ENCODE measurements around the gene GCNA. TPM values are rescaled to one million over a fixed set of nuclear protein-coding genes. Genes with fewer than 3 reads are reported as not detected.

GCNA gene
- total RNA-seq, 2 experiments from 2014 or later = 2.1 to 4.2 TPM

DNA sequence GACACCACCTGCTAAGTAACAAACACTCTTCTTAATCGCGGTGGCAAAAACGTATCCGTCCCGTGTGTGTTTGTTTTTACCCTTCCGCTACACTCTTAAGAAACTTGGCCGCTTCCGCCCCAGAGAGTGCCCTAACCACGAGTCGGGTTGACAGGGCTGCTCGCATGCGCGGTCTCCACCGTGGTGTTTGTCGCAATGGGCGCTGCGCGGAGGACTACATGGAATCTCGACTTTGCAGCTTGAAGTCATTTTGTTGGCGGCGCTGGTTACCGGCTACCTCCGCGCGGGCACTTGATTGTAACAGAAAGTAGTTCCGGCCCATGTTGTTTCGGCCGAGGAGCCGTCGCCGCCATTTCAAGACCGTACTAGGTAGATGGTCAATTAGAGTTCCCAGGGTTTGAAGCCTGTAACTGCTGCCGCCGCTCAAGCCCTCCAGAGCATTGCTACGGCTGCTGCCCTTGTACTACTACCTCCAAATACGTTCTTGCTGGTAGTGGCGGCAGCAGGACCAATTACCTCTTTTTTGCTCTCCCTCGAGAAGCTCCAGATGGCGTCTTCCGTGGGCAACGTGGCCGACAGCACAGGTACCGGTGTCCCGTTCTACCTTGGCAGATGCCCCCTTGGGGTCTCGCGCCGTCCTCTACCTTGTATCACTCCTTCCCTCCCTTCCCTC lies 45.3 kb upstream of the GCNA start, which contains the start of gene OGT:
Gene OGT, plus strand, starts transcription at position 352 of the 673 bp plus-strand sequence. Its CDS starts 196 bp downstream, at position 548.
- Histone ChIP-seq H3K4me1 (ENCODE audit: insufficient read depth, low read length, poor library complexity, severe bottlenecking) (peaks cover 23% of the 10 kb centered on the region), H3K79me2 (ENCODE audit: insufficient read depth, low read depth, low read length) (peaks cover 50% of the 10 kb centered on the region), H4K20me1 (ENCODE audit: insufficient read depth, low read length) (peaks cover 20% of the 10 kb centered on the region), H3K36me3 (ENCODE audit: insufficient read depth, low read length) (peaks cover 36% of the 10 kb centered on the region), H3K9me3 (ENCODE audit: low read length) (no peaks in the 10 kb centered on the region), H3K27ac (ENCODE audit: low read depth, low read length, poor library complexity, severe bottlenecking) (peak within 1 kb of the TSS; percentile 80), H3K4me2 (ENCODE audit: low read length) (peak within 1 kb of the TSS; percentile 94), H3K9me2 (ENCODE audit: insufficient read depth, low read length) (no peaks in the 10 kb centered on the region), H2AFZ (ENCODE audit: low read length) (peak within 1 kb of the TSS; percentile 76), H3K4me3 (ENCODE audit: low read depth, low read length, poor library complexity, severe bottlenecking) (peak within 1 kb of the TSS; percentile 78)
- TF ChIP-seq EZH2phosphoT487 (IDR thresholded peaks at IDR 0.05; ENCODE audit: borderline replicate concordance, low read depth, low read length) = no peak
- TF ChIP-seq, protein P1, sequence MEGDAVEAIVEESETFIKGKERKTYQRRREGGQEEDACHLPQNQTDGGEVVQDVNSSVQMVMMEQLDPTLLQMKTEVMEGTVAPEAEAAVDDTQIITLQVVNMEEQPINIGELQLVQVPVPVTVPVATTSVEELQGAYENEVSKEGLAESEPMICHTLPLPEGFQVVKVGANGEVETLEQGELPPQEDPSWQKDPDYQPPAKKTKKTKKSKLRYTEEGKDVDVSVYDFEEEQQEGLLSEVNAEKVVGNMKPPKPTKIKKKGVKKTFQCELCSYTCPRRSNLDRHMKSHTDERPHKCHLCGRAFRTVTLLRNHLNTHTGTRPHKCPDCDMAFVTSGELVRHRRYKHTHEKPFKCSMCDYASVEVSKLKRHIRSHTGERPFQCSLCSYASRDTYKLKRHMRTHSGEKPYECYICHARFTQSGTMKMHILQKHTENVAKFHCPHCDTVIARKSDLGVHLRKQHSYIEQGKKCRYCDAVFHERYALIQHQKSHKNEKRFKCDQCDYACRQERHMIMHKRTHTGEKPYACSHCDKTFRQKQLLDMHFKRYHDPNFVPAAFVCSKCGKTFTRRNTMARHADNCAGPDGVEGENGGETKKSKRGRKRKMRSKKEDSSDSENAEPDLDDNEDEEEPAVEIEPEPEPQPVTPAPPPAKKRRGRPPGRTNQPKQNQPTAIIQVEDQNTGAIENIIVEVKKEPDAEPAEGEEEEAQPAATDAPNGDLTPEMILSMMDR (conservative IDR thresholded peaks at IDR 0.05; ENCODE audit: low read length) = no peak
- BruUV-seq (replicated peaks) = no TSS peak
- CTCF ChIA-PET (ENCODE audit: unreplicated experiment) = no interaction called here
- POLR2A ChIA-PET = interaction anchor here (0.8 to 1.8 kb wide), 5 partner anchors 9 to 335 kb away, joined by 3 to 5 read pairs (median 4); partner anchors contain the start of gene TAF1
- peak; percentile 98 for DNase-seq (ENCODE audit: low spot score)
- intact Hi-C loops (cut with micrococcal nuclease; ENCODE audit: unreplicated experiment) = loop anchor here (1.0 to 2.0 kb wide), 3 partner anchors 8 to 464 kb away; partner anchors contain the start of genes SNX12 and TAF1

DNA sequence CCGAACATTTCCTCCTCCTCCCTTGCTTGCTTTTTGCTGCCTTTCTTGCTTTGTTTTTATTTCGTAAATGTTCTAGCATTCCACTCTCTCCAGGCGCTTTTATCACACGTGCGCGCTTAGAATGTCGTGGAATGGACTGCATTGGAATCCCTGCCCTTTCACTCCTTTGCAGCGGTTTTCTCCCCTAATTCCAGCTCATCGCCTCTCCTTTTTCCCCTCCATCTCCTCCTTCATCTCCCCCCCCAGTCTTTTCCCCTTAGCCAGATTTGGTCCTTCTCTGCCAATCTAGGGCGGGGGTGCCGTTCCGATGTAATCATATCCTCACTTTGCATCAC lies 44.8 kb upstream of the GCNA start:
- H3K4me2 ChIP-seq (ENCODE audit: low read length) = peak overlapping the region; percentile 94
- H3K9me2 ChIP-seq (ENCODE audit: insufficient read depth, low read length) = no peaks in the 10 kb centered on the region
- POLR2A ChIA-PET = interaction anchor here (0.7 to 1.8 kb wide), 5 partner anchors 9 to 238 kb away, joined by 3 to 5 read pairs (median 3); partner anchors contain the start of gene TAF1
- peak overlapping the region; percentile 78 for H3K4me3 ChIP-seq (ENCODE audit: low read depth, low read length, poor library complexity, severe bottlenecking)
- H3K9me3 ChIP-seq (ENCODE audit: low read length) = no peaks in the 10 kb centered on the region
- peak overlapping the region; percentile 75 for H3K27ac ChIP-seq (ENCODE audit: low read depth, low read length, poor library complexity, severe bottlenecking)
- H2AFZ ChIP-seq (ENCODE audit: low read length) = peak overlapping the region; percentile 42; the same call in 1 of the 2 replicates
- BruUV-seq (replicated peaks) = no TSS peak
- peaks cover 56% of the 10 kb centered on the region for H3K79me2 ChIP-seq (ENCODE audit: insufficient read depth, low read depth, low read length)
- peaks cover 29% of the 10 kb centered on the region for H3K4me1 ChIP-seq (ENCODE audit: insufficient read depth, low read length, poor library complexity, severe bottlenecking)
- DNase-seq (ENCODE audit: low spot score) = peak; percentile 8
- CTCF ChIA-PET (ENCODE audit: unreplicated experiment) = no interaction called here
- TF ChIP-seq EZH2phosphoT487 (IDR thresholded peaks at IDR 0.05; ENCODE audit: borderline replicate concordance, low read depth, low read length) = no peak
- TF ChIP-seq, protein P1 (conservative IDR thresholded peaks at IDR 0.05; ENCODE audit: low read length) = no peak
- peaks cover 20% of the 10 kb centered on the region for H4K20me1 ChIP-seq (ENCODE audit: insufficient read depth, low read length)
- intact Hi-C loops (cut with micrococcal nuclease; ENCODE audit: unreplicated experiment) = loop anchor here (1.0 to 2.0 kb wide), 3 partner anchors 8 to 465 kb away; partner anchors contain the start of genes SNX12 and TAF1
- peaks cover 42% of the 10 kb centered on the region for H3K36me3 ChIP-seq (ENCODE audit: insufficient read depth, low read length)
